PC-3 (cell line): ENCODE data around the gene CTNNAL1. TPM values are rescaled to one million over a fixed set of nuclear protein-coding genes. Genes with fewer than 3 reads are reported as not detected.

Experiments used
- ATAC-seq: fragments of 200-7000 bp; cut with Tn5 transposase; 2 replicates; pipeline ENCODE4 v1.9.1; 2020; ENCODE audit warnings: mild to moderate bottlenecking, moderate library complexity
- BruUV-seq: library from RNA; stranded (reverse); fragments of 400-500 nt; replicated peaks from 2 replicates; lab custom pipeline; 2021; lab: Mats Ljungman, UMichigan
- CTCF ChIA-PET: fragments of 300-600 bp; sonication (Branson Sonifier 250); formaldehyde crosslinking; loops from one replicate; lab custom pipeline; 2022; ENCODE audit warnings: antibody characterized with exemption; lab: Charles Lee
- POLR2A ChIA-PET: fragments of 300-600 bp; sonication (Branson Sonifier 250); formaldehyde crosslinking; loops from one replicate; lab custom pipeline; 2022; ENCODE audit warnings: antibody characterized with exemption; ENCODE audit not compliant: unreplicated experiment; lab: Charles Lee
- DNase-seq: peaks from one replicate; pipeline ENCODE4 v3.0.0-alpha.2; 2015
- H2AFZ ChIP-seq: fragments of 300-600 bp; sonication (generic); 2 replicates; pipeline ENCODE4 v1.6.0; 2016; ENCODE audit warnings: antibody characterized with exemption, low read length
- H3F3A ChIP-seq: fragments of 300-600 bp; sonication (generic); one replicate; pipeline ENCODE4 v1.6.0; 2017; ENCODE audit warnings: antibody characterized with exemption, low read length, control low read depth, mild to moderate bottlenecking; ENCODE audit not compliant: unreplicated experiment
- H3K27ac ChIP-seq: fragments of 300-600 bp; sonication (generic); 2 replicates; pipeline ENCODE4 v1.5.1; 2016; ENCODE audit warnings: mild to moderate bottlenecking, low read length
- H3K27me3 ChIP-seq: fragments of 300-600 bp; sonication (generic); 2 replicates; pipeline ENCODE4 v1.6.1; 2016; ENCODE audit warnings: low read length, mixed read lengths
- H3K36me3 ChIP-seq: fragments of 300-600 bp; sonication (generic); 2 replicates; pipeline ENCODE4 v1.6.1; 2016; ENCODE audit warnings: low read depth, mixed run types, low read length, mixed read lengths
- H3K4me1 ChIP-seq: fragments of 300-600 bp; sonication (generic); 2 replicates; pipeline ENCODE4 v1.5.1; 2016; ENCODE audit warnings: low read length; ENCODE audit not compliant: insufficient read depth
- H3K4me2 ChIP-seq: fragments of 300-600 bp; sonication (generic); 2 replicates; pipeline ENCODE4 v1.6.0; 2016; ENCODE audit warnings: low read length
- H3K4me3 ChIP-seq: fragments of 300-600 bp; sonication (generic); 2 replicates; pipeline ENCODE4 v1.5.1; 2016; ENCODE audit warnings: mild to moderate bottlenecking, low read length, mixed read lengths
- H3K79me2 ChIP-seq: fragments of 300-600 bp; sonication (generic); 2 replicates; pipeline ENCODE4 v1.6.1; 2017; ENCODE audit warnings: low read length, mixed read lengths
- H3K9ac ChIP-seq: fragments of 300-600 bp; sonication (generic); 2 replicates; pipeline ENCODE4 v1.6.0; 2016; ENCODE audit warnings: mild to moderate bottlenecking, low read length
- H3K9me2 ChIP-seq: fragments of 300-600 bp; sonication (generic); replicated peaks from 2 replicates; pipeline ENCODE4 v1.6.1; 2016; ENCODE audit warnings: mixed run types, low read length, mixed read lengths
- H3K9me3 ChIP-seq: fragments of 300-600 bp; sonication (generic); 2 replicates; pipeline ENCODE4 v1.6.1; 2016; ENCODE audit warnings: low read length, mixed read lengths
- H4K20me1 ChIP-seq: fragments of 300-600 bp; sonication (generic); 2 replicates; pipeline ENCODE4 v1.6.1; 2016; ENCODE audit warnings: low read length, mixed read lengths
- CTCF ChIP-seq: fragments of 300-600 bp; sonication (generic); conservative IDR thresholded peaks from 2 replicates; pipeline ENCODE4 v1.5.1; 2017; ENCODE audit warnings: antibody characterized with exemption, low read depth, mild to moderate bottlenecking, low read length
- EZH2 ChIP-seq: fragments of 300-600 bp; sonication (generic); IDR thresholded peaks from one replicate; pipeline ENCODE4 v1.6.1; 2017; ENCODE audit warnings: antibody characterized with exemption, mild to moderate bottlenecking, low read length; ENCODE audit not compliant: unreplicated experiment
- EZH2phosphoT487 ChIP-seq: fragments of 300-600 bp; sonication (generic); IDR thresholded peaks from 2 replicates; pipeline ENCODE4 v1.6.1; 2018; ENCODE audit warnings: mild to moderate bottlenecking, antibody characterized with exemption, low read length, borderline replicate concordance
- intact Hi-C: fragments of 100-400 bp; cut with micrococcal nuclease; formaldehyde crosslinking; loops from 2 replicates; pipeline ENCODE4 v1.9.0; 2023
- total RNA-seq: library from RNA; depleted of rRNA; stranded (reverse); fragments of >200 nt; gene quantifications from 2 replicates; pipeline ENCODE4 v1.2.3, GENCODE V29; 2014

The CTNNAL1 gene
- total RNA-seq, 1 experiment from 2014 or later = 97.7 TPM

- Histone ChIP-seq H3K79me2 (peaks cover 86% of the 10 kb centered on the region), H3K36me3 (peaks cover 26% of the 10 kb centered on the region), H3K9me2 (no peaks in the 10 kb centered on the region), H3K4me3 (no peak overlapping the region), H3F3A (peaks cover 8% of the 10 kb centered on the region), H4K20me1 (no peaks in the 10 kb centered on the region), H2AFZ (no peak overlapping the region), H3K9me3 (peaks cover 9% of the 10 kb centered on the region; the same call in 1 of the 2 replicates), H3K9ac (no peak overlapping the region), H3K27ac (no peak overlapping the region), H3K4me2 (no peak overlapping the region), H3K4me1 (peaks cover 15% of the 10 kb centered on the region), H3K27me3 (no peaks in the 10 kb centered on the region)
- ATAC-seq (no peak), DNase-seq (no peak)
- POLR2A ChIA-PET = no interaction called here
- BruUV-seq = no TSS peak
- TF ChIP-seq CTCF = no peak
- intact Hi-C loops = no loop called here
- CTCF ChIA-PET = no interaction called here
Observed at GRCh38 chr9:109003116-109003515, 10.2 kb downstream of the CTNNAL1 start.

GRCh38 chr9:109002141-109002540 is 11.2 kb downstream of the CTNNAL1 start:
- no peak overlapping the region for H3K9ac ChIP-seq
- H3K27me3 ChIP-seq = no peaks in the 10 kb centered on the region
- ATAC-seq (no peak), DNase-seq (no peak)
- H2AFZ ChIP-seq = no peak overlapping the region
- CTCF ChIA-PET = no interaction called here
- no peaks in the 10 kb centered on the region for H4K20me1 ChIP-seq
- POLR2A ChIA-PET = no interaction called here
- H3F3A ChIP-seq = peaks cover 8% of the 10 kb centered on the region
- peaks cover 34% of the 10 kb centered on the region for H3K36me3 ChIP-seq
- peak overlapping the region; percentile 74 for H3K27ac ChIP-seq
- no peak overlapping the region for H3K4me3 ChIP-seq
- peaks cover 86% of the 10 kb centered on the region for H3K79me2 ChIP-seq
- peaks cover 9% of the 10 kb centered on the region; the same call in 1 of the 2 replicates for H3K9me3 ChIP-seq
- peaks cover 15% of the 10 kb centered on the region for H3K4me1 ChIP-seq
- peak overlapping the region; percentile 28; the same call in 1 of the 2 replicates for H3K4me2 ChIP-seq
- no peaks in the 10 kb centered on the region for H3K9me2 ChIP-seq
- TF ChIP-seq EZH2 (no peak), EZH2phosphoT487 (no peak), CTCF (no peak)
- intact Hi-C loops = no loop called here
- no TSS peak for BruUV-seq

- Histone ChIP-seq H4K20me1 (no peaks in the 10 kb centered on the region), H3K4me2 (peak overlapping the region; percentile 28; the same call in 1 of the 2 replicates), H3K9me2 (no peaks in the 10 kb centered on the region), H3K9me3 (peaks cover 9% of the 10 kb centered on the region; the same call in 1 of the 2 replicates), H3K79me2 (peaks cover 86% of the 10 kb centered on the region), H3K27ac (peak overlapping the region; percentile 74), H3F3A (peaks cover 8% of the 10 kb centered on the region), H3K27me3 (no peaks in the 10 kb centered on the region), H3K36me3 (peaks cover 37% of the 10 kb centered on the region), H3K4me1 (peaks cover 15% of the 10 kb centered on the region), H2AFZ (no peak overlapping the region), H3K9ac (no peak overlapping the region), H3K4me3 (no peak overlapping the region)
- no TSS peak for BruUV-seq
- POLR2A ChIA-PET = no interaction called here
- peak; percentile 96 for ATAC-seq
- intact Hi-C loops = no loop called here
- TF ChIP-seq EZH2phosphoT487 = no peak
- TF ChIP-seq EZH2 = no peak
- CTCF ChIA-PET = no interaction called here
- peak; percentile 89 for DNase-seq
Observed at GRCh38 chr9:109001275-109001676, 12.0 kb downstream of the CTNNAL1 start.
